Activated T-cell treated with anti-CD3 and anti-CD28 coated beads, Interleukin-2, amount 50 U/mL, for 4 hours (primary cell): Measurements from ENCODE around the gene TTLL5. TPM values are rescaled to one million over a fixed set of nuclear protein-coding genes. Genes with fewer than 3 reads are reported as not detected.

ENCODE experiments used
- ATAC-seq, 2 donors: fragments of 200-7000 bp; cut with Tn5 transposase; one replicate each; pipeline ENCODE4 v1.10.0; 2021
- DNase-seq: peaks from one replicate; pipeline ENCODE4 v3.0.0-alpha.2; 2020
- H3K27me3 Mint-ChIP-seq: one replicate; pipeline ENCODE4 v1.8.0; 2021; ENCODE audit warnings: low read depth, mixed read lengths
- H3K36me3 Mint-ChIP-seq: one replicate; pipeline ENCODE4 v1.8.0; 2022; ENCODE audit warnings: mixed read lengths; ENCODE audit not compliant: insufficient read depth
- H3K4me1 Mint-ChIP-seq: one replicate; pipeline ENCODE4 v1.8.0; 2021; ENCODE audit warnings: low read depth, mixed read lengths
- H3K4me3 Mint-ChIP-seq: one replicate; pipeline ENCODE4 v1.8.0; 2021; ENCODE audit warnings: mild to moderate bottlenecking, moderate library complexity, mixed read lengths
- H3K9me3 Mint-ChIP-seq: one replicate; pipeline ENCODE4 v1.8.0; 2021; ENCODE audit warnings: mixed read lengths
- total RNA-seq, 3 donors: library from RNA; stranded (reverse); gene quantifications; one replicate each; pipeline ENCODE4 v1.2.1, GENCODE V29; 2021

Gene TTLL5
- total RNA-seq, 3 donors from 2014 or later, result 21.1 to 25.0 (median 21.1) TPM

- ATAC-seq, result no peak
- no peak for DNase-seq
- Mint-ChIP-seq H3K27me3 (no peaks in the 10 kb centered on the region), H3K36me3 (peaks cover 20% of the 10 kb centered on the region), H3K9me3 (no peaks in the 10 kb centered on the region), H3K4me3 (no peak overlapping the region), H3K4me1 (no peaks in the 10 kb centered on the region)
Measured at GRCh38 chr14:75640876-75641275, 20.2 kb upstream of the TTLL5 start.

- DNase-seq, result no peak
- Mint-ChIP-seq H3K27me3 (no peaks in the 10 kb centered on the region), H3K36me3 (peaks cover 29% of the 10 kb centered on the region), H3K4me1 (no peaks in the 10 kb centered on the region), H3K4me3 (no peak overlapping the region), H3K9me3 (no peaks in the 10 kb centered on the region)
- no peak for ATAC-seq
Measured at GRCh38 chr14:75643985-75644384, 17.1 kb upstream of the TTLL5 start.

GRCh38 chr14:75645056-75645455 is 16.0 kb upstream of the TTLL5 start:
- Mint-ChIP-seq H3K9me3 (no peaks in the 10 kb centered on the region), H3K4me1 (no peaks in the 10 kb centered on the region), H3K36me3 (peaks cover 34% of the 10 kb centered on the region)

GRCh38 chr14:75646762-75647161 is 14.3 kb upstream of the TTLL5 start:
- Mint-ChIP-seq H3K4me1 (no peaks in the 10 kb centered on the region), H3K4me3 (no peak overlapping the region), H3K27me3 (no peaks in the 10 kb centered on the region), H3K9me3 (no peaks in the 10 kb centered on the region), H3K36me3 (peaks cover 43% of the 10 kb centered on the region)
- DNase-seq, result no peak
- ATAC-seq, result no peak

More at GRCh38 chr14:75645056-75645455, 16.0 kb upstream of the TTLL5 start:
- Mint-ChIP-seq H3K4me3 (no peak overlapping the region), H3K27me3 (no peaks in the 10 kb centered on the region)
- DNase-seq (no peak), ATAC-seq (no peak)

- ATAC-seq, result no peak
- DNase-seq, result no peak
- H3K4me1 Mint-ChIP-seq, result no peaks in the 10 kb centered on the region
- H3K4me3 Mint-ChIP-seq, result no peak overlapping the region
- H3K27me3 Mint-ChIP-seq, result no peaks in the 10 kb centered on the region
- no peaks in the 10 kb centered on the region for H3K9me3 Mint-ChIP-seq
- H3K36me3 Mint-ChIP-seq, result peaks cover 47% of the 10 kb centered on the region
Measured at GRCh38 chr14:75647640-75648039, 13.4 kb upstream of the TTLL5 start.

GRCh38 chr14:75648066-75648838 is 12.8 kb upstream of the TTLL5 start:
- no peak for DNase-seq
- Mint-ChIP-seq H3K36me3 (peaks cover 47% of the 10 kb centered on the region), H3K4me1 (no peaks in the 10 kb centered on the region), H3K27me3 (no peaks in the 10 kb centered on the region), H3K9me3 (no peaks in the 10 kb centered on the region), H3K4me3 (no peak overlapping the region)
- no peak for ATAC-seq

DNA sequence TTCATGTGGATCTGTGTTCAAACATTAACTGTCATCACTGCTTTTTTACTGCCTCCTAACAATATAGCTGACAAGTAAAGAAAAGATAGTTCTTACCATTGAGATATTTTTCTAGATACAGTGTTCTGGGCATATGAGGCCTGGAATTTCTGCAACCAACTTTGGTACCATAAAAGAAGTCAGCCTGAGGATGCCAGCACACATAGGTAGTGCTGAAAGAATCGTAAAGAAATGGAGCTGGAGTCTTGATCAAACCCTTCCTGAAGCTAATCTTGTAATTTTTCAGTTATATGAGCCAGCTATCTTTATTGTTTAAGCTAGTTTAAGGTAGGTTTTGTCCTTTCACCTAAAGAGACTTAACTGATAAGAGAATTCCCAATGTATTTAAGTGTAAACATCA is 11.7 kb upstream of the TTLL5 start:
- Mint-ChIP-seq H3K36me3 (peaks cover 45% of the 10 kb centered on the region), H3K9me3 (no peaks in the 10 kb centered on the region), H3K4me1 (peaks cover 3% of the 10 kb centered on the region), H3K4me3 (no peak overlapping the region), H3K27me3 (no peaks in the 10 kb centered on the region)
- ATAC-seq (no peak), DNase-seq (no peak)

- no peaks in the 10 kb centered on the region for H3K9me3 Mint-ChIP-seq
- peaks cover 3% of the 10 kb centered on the region for H3K4me1 Mint-ChIP-seq
- no peak overlapping the region for H3K4me3 Mint-ChIP-seq
- no peak for ATAC-seq
- peaks cover 45% of the 10 kb centered on the region for H3K36me3 Mint-ChIP-seq
- no peaks in the 10 kb centered on the region for H3K27me3 Mint-ChIP-seq
- no peak for DNase-seq
Measured at GRCh38 chr14:75649773-75650172, 11.3 kb upstream of the TTLL5 start.

GRCh38 chr14:75650253-75651058 is 10.6 kb upstream of the TTLL5 start:
- Mint-ChIP-seq H3K36me3 (peaks cover 45% of the 10 kb centered on the region), H3K9me3 (no peaks in the 10 kb centered on the region), H3K4me3 (no peak overlapping the region), H3K27me3 (no peaks in the 10 kb centered on the region), H3K4me1 (peaks cover 3% of the 10 kb centered on the region)
- DNase-seq (no peak), ATAC-seq (no peak)

GRCh38 chr14:75653563-75653962 is 7.5 kb upstream of the TTLL5 start:
- DNase-seq, result no peak
- H3K36me3 Mint-ChIP-seq, result peaks cover 37% of the 10 kb centered on the region
- no peak for ATAC-seq
- no peak overlapping the region for H3K4me3 Mint-ChIP-seq
- H3K4me1 Mint-ChIP-seq, result peaks cover 3% of the 10 kb centered on the region
- H3K9me3 Mint-ChIP-seq, result no peaks in the 10 kb centered on the region
- H3K27me3 Mint-ChIP-seq, result no peaks in the 10 kb centered on the region

DNA sequence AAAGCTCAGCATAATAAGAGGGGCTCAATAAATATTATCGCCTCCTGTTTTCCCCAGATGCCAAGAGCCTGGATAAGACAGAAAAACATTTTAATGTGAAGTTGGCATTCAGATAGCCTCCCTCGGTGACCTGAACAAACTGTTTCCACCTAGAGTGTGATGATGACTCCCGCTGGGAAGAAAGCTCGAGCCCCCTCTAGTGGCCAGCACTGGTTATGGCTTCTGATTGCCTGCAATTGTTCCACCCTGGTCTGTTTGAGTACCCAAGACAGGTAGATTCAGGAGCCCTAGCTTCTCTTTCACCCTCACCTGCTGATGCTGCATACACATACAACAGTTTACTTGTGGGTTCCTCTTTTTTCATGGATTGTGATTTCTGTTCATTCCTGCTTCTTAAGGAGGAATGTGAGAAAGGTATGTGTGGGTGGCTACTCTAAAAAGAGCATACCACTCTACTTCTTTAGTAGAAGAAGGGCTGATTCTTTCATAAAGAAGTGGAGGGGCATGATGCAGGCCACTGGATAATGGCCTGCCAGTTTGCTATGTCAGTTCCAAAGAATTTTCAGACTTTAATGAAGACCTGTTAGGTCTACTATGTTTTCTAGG is 6.8 kb upstream of the TTLL5 start:
- H3K36me3 Mint-ChIP-seq, result peaks cover 34% of the 10 kb centered on the region
- ATAC-seq (peak; percentile 95 to 97), DNase-seq (peak; percentile 86)
- H3K4me1 Mint-ChIP-seq, result peaks cover 5% of the 10 kb centered on the region
- no peaks in the 10 kb centered on the region for H3K9me3 Mint-ChIP-seq
- H3K4me3 Mint-ChIP-seq, result no peak overlapping the region
- no peaks in the 10 kb centered on the region for H3K27me3 Mint-ChIP-seq

DNA sequence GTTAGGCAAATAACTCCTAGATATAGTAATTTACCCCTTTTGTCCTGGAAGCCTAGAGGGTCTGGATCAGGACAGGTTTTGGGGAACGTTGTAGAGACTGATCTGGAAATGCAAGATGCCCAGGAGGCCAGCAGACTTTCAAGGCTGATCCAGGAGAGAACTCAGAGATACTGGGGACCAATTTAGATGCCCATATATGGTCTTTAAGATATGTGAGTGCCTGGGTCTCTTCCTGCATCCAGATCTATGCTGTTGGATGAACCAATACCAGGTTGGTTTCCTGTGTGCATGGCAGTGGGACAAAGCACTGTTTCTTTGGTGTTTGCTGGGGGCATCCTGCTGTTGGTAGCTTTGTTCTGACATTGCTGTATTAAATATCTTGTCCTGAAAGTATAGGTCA is 5.8 kb upstream of the TTLL5 start:
- no peak for DNase-seq
- peaks cover 24% of the 10 kb centered on the region for H3K36me3 Mint-ChIP-seq
- no peak overlapping the region for H3K4me3 Mint-ChIP-seq
- H3K9me3 Mint-ChIP-seq, result no peaks in the 10 kb centered on the region
- H3K27me3 Mint-ChIP-seq, result no peaks in the 10 kb centered on the region
- H3K4me1 Mint-ChIP-seq, result peaks cover 10% of the 10 kb centered on the region
- no peak for ATAC-seq

DNA sequence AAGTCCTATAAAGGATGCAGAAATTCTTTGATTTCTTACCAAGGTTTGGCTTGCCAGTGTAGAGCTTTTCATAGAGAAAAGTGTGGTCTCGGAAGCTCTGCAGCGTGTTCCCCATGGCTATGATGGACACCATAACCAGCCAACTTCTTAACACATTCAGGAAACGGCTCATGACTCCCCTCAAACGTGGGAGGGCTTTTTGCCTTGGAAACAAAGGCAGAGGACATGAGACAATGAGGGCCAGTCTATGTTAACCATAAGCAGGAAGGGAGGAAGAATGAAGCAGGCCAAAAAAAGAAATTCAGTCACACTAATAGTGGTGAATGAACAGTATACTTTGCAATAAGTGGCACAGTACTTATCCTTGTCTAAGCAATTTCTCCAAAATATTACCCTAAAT is 3.7 kb upstream of the TTLL5 start:
- DNase-seq (no peak), ATAC-seq (no peak)
- Mint-ChIP-seq H3K4me1 (peaks cover 18% of the 10 kb centered on the region), H3K27me3 (no peaks in the 10 kb centered on the region), H3K9me3 (no peaks in the 10 kb centered on the region), H3K36me3 (peaks cover 8% of the 10 kb centered on the region), H3K4me3 (no peak overlapping the region)

DNA sequence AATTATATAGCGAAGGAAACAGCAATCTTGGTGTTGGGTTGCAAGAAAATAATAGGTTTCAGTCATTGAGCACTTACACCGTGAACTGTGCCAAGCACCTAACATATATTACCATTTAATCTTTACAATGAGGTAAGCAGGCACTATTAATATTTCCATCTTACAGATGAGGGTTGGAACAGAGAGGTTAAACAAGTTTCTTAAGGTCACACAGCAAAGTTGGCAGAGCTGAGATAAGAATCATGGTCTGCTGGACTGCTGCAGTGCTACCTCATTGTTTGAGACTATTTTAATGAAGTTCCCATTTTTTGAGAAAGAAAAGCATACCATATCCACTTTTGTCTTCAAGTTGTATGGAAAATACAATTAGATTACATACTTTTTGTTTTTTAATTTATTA is 2.1 kb upstream of the TTLL5 start:
- peaks cover 18% of the 10 kb centered on the region for H3K4me1 Mint-ChIP-seq
- H3K36me3 Mint-ChIP-seq, result peaks cover 8% of the 10 kb centered on the region
- H3K4me3 Mint-ChIP-seq, result no peak overlapping the region
- DNase-seq, result no peak
- H3K27me3 Mint-ChIP-seq, result no peaks in the 10 kb centered on the region
- no peak for ATAC-seq
- H3K9me3 Mint-ChIP-seq, result no peaks in the 10 kb centered on the region
